ENCODE results near the gene SIGLEC8.
"Not testable (repeated sequence)": the region's sequence is repeated elsewhere in the genome, so short reads cannot be mapped to it uniquely, and the experiment has no call there.

The SIGLEC8 gene

GRCh38 chr19:51473009-51473707 is 14.9 kb upstream of the SIGLEC8 start:
- DNase-seq (ENCODE audit: low read depth) = peak; percentile 70

GRCh38 chr19:51472607-51473006 is 14.4 kb upstream of the SIGLEC8 start:
- DNase-seq (ENCODE audit: low read depth) = no peak

- DNase-seq (ENCODE audit: low read depth) = no peak
These were observed 13.3 kb upstream of the SIGLEC8 start for GRCh38 chr19:51471527-51471926.

GRCh38 chr19:51470966-51471365 is 12.7 kb upstream of the SIGLEC8 start:
- no peak for DNase-seq (ENCODE audit: low read depth)

GRCh38 chr19:51469629-51470028 is 11.4 kb upstream of the SIGLEC8 start:
- DNase-seq (ENCODE audit: low read depth) = no peak

GRCh38 chr19:51469162-51469561 is 10.9 kb upstream of the SIGLEC8 start:
- DNase-seq (ENCODE audit: low read depth) = no peak

- DNase-seq (ENCODE audit: low read depth) = no peak
These were observed 10.3 kb upstream of the SIGLEC8 start for GRCh38 chr19:51468545-51468920.

GRCh38 chr19:51467864-51468544 is 9.8 kb upstream of the SIGLEC8 start:
- DNase-seq (ENCODE audit: low read depth) = no peak

- no peak for DNase-seq (ENCODE audit: low read depth)
These were observed 8.5 kb upstream of the SIGLEC8 start for GRCh38 chr19:51466723-51467122.

GRCh38 chr19:51463976-51464581 is 5.8 kb upstream of the SIGLEC8 start:
- DNase-seq (ENCODE audit: low read depth) = not testable (repeated sequence)

GRCh38 chr19:51462681-51463080 is 4.4 kb upstream of the SIGLEC8 start:
- no peak for DNase-seq (ENCODE audit: low read depth)

- DNase-seq (ENCODE audit: low read depth) = no peak
These were observed 4.0 kb upstream of the SIGLEC8 start for GRCh38 chr19:51462276-51462675.

GRCh38 chr19:51461723-51462161 is 3.5 kb upstream of the SIGLEC8 start:
- no peak for DNase-seq (ENCODE audit: low read depth)

- no peak for DNase-seq (ENCODE audit: low read depth)
These were observed 2.1 kb upstream of the SIGLEC8 start for GRCh38 chr19:51460164-51460992.

- DNase-seq (ENCODE audit: low read depth) = no peak
These were observed 748 bp upstream of the SIGLEC8 start for GRCh38 chr19:51458899-51459505.

GRCh38 chr19:51457351-51458013 is 772 bp downstream of the SIGLEC8 start:
- DNase-seq (ENCODE audit: low read depth) = no peak

- DNase-seq (ENCODE audit: low read depth) = no peak
These were observed 1.5 kb downstream of the SIGLEC8 start for GRCh38 chr19:51456541-51457290.

- peak; percentile 19 for DNase-seq (ENCODE audit: low read depth)
These were observed 7.4 kb downstream of the SIGLEC8 start for GRCh38 chr19:51450730-51451307.

GRCh38 chr19:51448411-51449016 is 9.7 kb downstream of the SIGLEC8 start:
- peak; percentile 12 for DNase-seq (ENCODE audit: low read depth)

- no peak for DNase-seq (ENCODE audit: low read depth)
These were observed 10.2 kb downstream of the SIGLEC8 start for GRCh38 chr19:51448011-51448410.

Data from activated T-helper 9 cell treated with anti-CD3 and anti-CD28 coated beads, Interleukin-2, amount 50 U/mL, for 16 hours (primary cell).